Left renal cortex interstitium (tissue), 4 donors: Measurements from ENCODE around the gene CLTCL1. TPM values are rescaled to one million over a fixed set of nuclear protein-coding genes. Genes with fewer than 3 reads are reported as not detected.
"Not testable (repeated sequence)": the region's sequence is repeated elsewhere in the genome, so short reads cannot be mapped to it uniquely, and the experiment has no call there.

Experiments
- DNase-seq, 4 donors: peaks; one replicate each; pipeline ENCODE4 v3.0.0-alpha.2; 2013; ENCODE audit warnings: low read depth in 4 of 4, low spot score in 2 of 4, missing footprints in 1 of 4
- polyA plus RNA-seq, 4 donors: library from polyadenylated mRNA; unstranded; fragments of 120-200 nt; gene quantifications; one replicate each; pipeline ENCODE4 v1.2.1, GENCODE V29; 2013; ENCODE audit not compliant: insufficient read length in 4 of 4

The CLTCL1 gene
- polyA plus RNA-seq = 1 to 10 TPM; 3.3 to 7.5 (median 6.0) TPM

- DNase-seq = peak; percentile 52 to 81 (median 71)
Observed at GRCh38 chr22:19291580-19292457, at the start of gene CLTCL1. TSS of gene CLTCL1 (minus strand) at chr22:19291719. CDS start at chr22:19291641, 78 bp downstream.

GRCh38 chr22:19337137-19337536 is 45.6 kb upstream of the CLTCL1 start:
- DNase-seq = no peak

GRCh38 chr22:19336133-19337075 is 44.9 kb upstream of the CLTCL1 start:
- no peak for DNase-seq

- no peak for DNase-seq
Observed at GRCh38 chr22:19331975-19332374, 40.5 kb upstream of the CLTCL1 start.

GRCh38 chr22:19331474-19331873 is 40.0 kb upstream of the CLTCL1 start:
- DNase-seq = no peak

- DNase-seq = no peak
Observed at GRCh38 chr22:19330865-19331418, 39.4 kb upstream of the CLTCL1 start.

- not testable (repeated sequence) for DNase-seq
Observed at GRCh38 chr22:19330205-19330604, 38.7 kb upstream of the CLTCL1 start.

- DNase-seq = no peak
Observed at GRCh38 chr22:19329454-19329853, 37.9 kb upstream of the CLTCL1 start.

- DNase-seq = no peak
Observed at GRCh38 chr22:19325296-19325948, 33.9 kb upstream of the CLTCL1 start.

GRCh38 chr22:19323420-19323819 is 31.9 kb upstream of the CLTCL1 start:
- not testable (repeated sequence) for DNase-seq

GRCh38 chr22:19321757-19322156 is 30.2 kb upstream of the CLTCL1 start:
- no peak for DNase-seq

GRCh38 chr22:19320136-19320535 is 28.6 kb upstream of the CLTCL1 start:
- DNase-seq = not testable (repeated sequence)

- DNase-seq = no peak
Observed at GRCh38 chr22:19319281-19319680, 27.8 kb upstream of the CLTCL1 start.

- DNase-seq = no peak
Observed at GRCh38 chr22:19317865-19318264, 26.3 kb upstream of the CLTCL1 start.

- no peak for DNase-seq
Observed at GRCh38 chr22:19307872-19308271, 16.4 kb upstream of the CLTCL1 start.

- not testable (repeated sequence) for DNase-seq
Observed at GRCh38 chr22:19306535-19306934, 15.0 kb upstream of the CLTCL1 start.

GRCh38 chr22:19304547-19304946 is 13.0 kb upstream of the CLTCL1 start:
- DNase-seq = no peak

GRCh38 chr22:19303785-19304184 is 12.3 kb upstream of the CLTCL1 start:
- no peak for DNase-seq

- no peak for DNase-seq
Observed at GRCh38 chr22:19295733-19296132, 4.2 kb upstream of the CLTCL1 start.

GRCh38 chr22:19292458-19293230 is 1.1 kb upstream of the CLTCL1 start:
- DNase-seq = no peak
